Immature natural killer cell (primary cell): Measurements from ENCODE around the gene C3orf62. TPM values are rescaled to one million over a fixed set of nuclear protein-coding genes. Genes with fewer than 3 reads are reported as not detected.

Source experiments
- DNase-seq, 3 donors: peaks; one replicate each; pipeline ENCODE4 v3.0.0; 2022; ENCODE audit warnings: mixed read lengths in 1 of 3
- H3K27ac Mint-ChIP-seq, 6 donors: one replicate each; pipeline ENCODE4 v1.8.0; 2020; ENCODE audit warnings: mixed read lengths in 6 of 6, mild to moderate bottlenecking in 5 of 6, inconsistent platforms in 4 of 6, moderate library complexity in 3 of 6
- H3K27me3 Mint-ChIP-seq, 3 donors: one replicate each; pipeline ENCODE4 v1.8.0; 2020 to 2021; ENCODE audit warnings: low read depth in 3 of 3, mild to moderate bottlenecking in 3 of 3, mixed read lengths in 3 of 3, moderate library complexity in 3 of 3, inconsistent platforms in 1 of 3
- H3K36me3 Mint-ChIP-seq, 3 donors: one replicate each; pipeline ENCODE4 v1.8.0; 2020; ENCODE audit warnings: mixed read lengths in 3 of 3, inconsistent platforms in 2 of 3, mild to moderate bottlenecking in 2 of 3
- H3K4me1 Mint-ChIP-seq, 2 donors: one replicate each; pipeline ENCODE4 v1.8.0; 2020; ENCODE audit warnings: inconsistent platforms in 2 of 2, mild to moderate bottlenecking in 2 of 2, mixed read lengths in 2 of 2, moderate library complexity in 1 of 2
- H3K4me3 Mint-ChIP-seq, 5 donors: one replicate each; pipeline ENCODE4 v1.8.0; 2020; ENCODE audit warnings: mild to moderate bottlenecking in 5 of 5, mixed read lengths in 5 of 5, inconsistent platforms in 3 of 5, moderate library complexity in 3 of 5
- H3K9me3 Mint-ChIP-seq, 6 donors: one replicate each; pipeline ENCODE4 v1.8.0; 2020; ENCODE audit warnings: mild to moderate bottlenecking in 6 of 6, mixed read lengths in 6 of 6, inconsistent platforms in 4 of 6, moderate library complexity in 3 of 6
- polyA plus RNA-seq, 3 donors: library from polyadenylated mRNA; unstranded; fragments of 300-500 nt; fragmentation: Illumina TruSeq; gene quantifications; one replicate each; pipeline ENCODE4 v1.2.3, GENCODE V29; 2021

C3orf62 gene
- polyA plus RNA-seq, 3 donors from 2014 or later: 0.74 to 2.5 (median 1.5) TPM

DNA sequence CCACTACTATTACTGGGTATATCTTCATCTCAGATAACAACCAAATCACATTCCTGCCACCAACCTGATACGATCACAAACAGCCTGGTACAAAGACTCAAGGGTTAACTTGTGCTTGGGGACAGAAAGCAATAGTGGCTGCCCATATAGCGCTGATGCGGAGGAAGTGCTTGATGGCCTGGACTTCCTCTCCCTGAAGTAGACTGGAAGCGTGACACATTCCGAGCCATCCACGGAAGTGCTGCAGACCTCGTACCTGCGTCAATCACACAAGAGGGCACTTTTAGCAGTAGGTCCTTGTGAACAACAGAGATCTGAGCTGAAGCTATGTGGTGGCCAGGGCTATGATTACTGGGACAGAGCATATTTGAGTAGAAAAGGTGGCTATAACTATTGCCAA lies 17.3 kb upstream of the C3orf62 start:
- no peaks in the 10 kb centered on the region for H3K4me1 Mint-ChIP-seq
- no peak for DNase-seq
- no peaks in the 10 kb centered on the region for H3K9me3 Mint-ChIP-seq
- peaks cover 1 to 3% (median 2%) of the 10 kb centered on the region in 3 donors for H3K27me3 Mint-ChIP-seq
- peak overlapping the region in 2 of 6 donors; percentile 35 to 61 for H3K27ac Mint-ChIP-seq
- H3K4me3 Mint-ChIP-seq: no peak overlapping the region
- H3K36me3 Mint-ChIP-seq: peaks cover 10 to 41% (median 14%) of the 10 kb centered on the region in 3 donors

GRCh38 chr3:49283997-49284396 lies 7.0 kb upstream of the C3orf62 start:
- Mint-ChIP-seq H3K27me3 (peaks cover 0 to 2% (median 0%) of the 10 kb centered on the region in 3 donors), H3K27ac (peak overlapping the region in 1 of 6 donors; percentile 46), H3K36me3 (peaks cover 14 to 44% (median 18%) of the 10 kb centered on the region in 3 donors)

DNA sequence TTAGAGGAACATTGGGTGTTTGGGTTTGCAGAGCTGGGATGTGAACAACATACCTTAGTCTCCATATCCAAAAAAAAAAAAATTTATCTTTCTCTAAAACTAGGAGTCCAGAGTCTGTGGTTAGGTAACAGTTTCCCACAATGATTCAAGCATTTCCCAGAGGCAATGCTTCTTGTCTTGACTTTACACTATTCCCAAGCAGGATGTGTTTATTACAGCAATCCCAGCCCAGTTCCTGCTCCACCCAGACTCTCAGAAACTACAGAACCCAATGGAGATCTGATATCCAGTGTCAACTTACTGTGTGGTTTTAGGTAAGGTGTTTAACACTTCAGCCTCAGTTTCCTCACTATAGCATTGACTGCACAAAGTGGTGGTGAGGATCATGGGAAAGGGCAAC lies 2.3 kb upstream of the C3orf62 start:
- Mint-ChIP-seq H3K27me3 (peaks cover 0 to 8% (median 2%) of the 10 kb centered on the region in 3 donors), H3K36me3 (peaks cover under 1 to 17% (median 4%) of the 10 kb centered on the region in 3 donors), H3K4me3 (no peak overlapping the region), H3K4me1 (peaks cover 22 to 29% of the 10 kb centered on the region in 2 donors), H3K27ac (peak overlapping the region in 2 of 6 donors; percentile 22 to 34), H3K9me3 (no peaks in the 10 kb centered on the region)
- no peak for DNase-seq

More at GRCh38 chr3:49283997-49284396, 7.0 kb upstream of the C3orf62 start:
- no peak overlapping the region for H3K4me3 Mint-ChIP-seq
- H3K9me3 Mint-ChIP-seq: no peaks in the 10 kb centered on the region
- H3K4me1 Mint-ChIP-seq: no peaks in the 10 kb centered on the region
- DNase-seq: no peak

DNA sequence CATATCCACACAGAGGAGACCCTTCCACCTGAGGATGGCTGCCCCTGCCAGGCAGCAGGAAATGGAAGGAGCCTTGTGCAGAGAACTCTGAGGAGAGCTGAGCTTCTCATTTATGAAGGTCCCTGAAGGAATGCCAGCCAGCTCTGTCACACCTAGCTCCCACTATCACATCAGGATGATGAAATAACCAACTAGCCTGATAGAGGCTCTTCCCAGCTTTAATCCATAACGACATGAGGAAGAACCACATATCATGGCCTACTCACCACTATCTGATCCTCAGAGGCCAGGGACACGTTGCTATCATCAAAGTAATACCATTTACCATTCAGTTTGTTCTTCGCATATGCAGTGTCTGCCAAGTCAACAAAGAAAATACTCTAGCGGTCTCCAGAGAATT lies 1.5 kb upstream of the C3orf62 start:
- Mint-ChIP-seq H3K36me3 (peaks cover 0 to 8% (median 0%) of the 10 kb centered on the region in 3 donors), H3K27me3 (peaks cover 0 to 8% (median 2%) of the 10 kb centered on the region in 3 donors), H3K4me3 (no peak overlapping the region), H3K4me1 (peaks cover 22 to 29% of the 10 kb centered on the region in 2 donors), H3K9me3 (no peaks in the 10 kb centered on the region), H3K27ac (peak overlapping the region; percentile 85 to 95 (median 91))
- DNase-seq: no peak

DNA sequence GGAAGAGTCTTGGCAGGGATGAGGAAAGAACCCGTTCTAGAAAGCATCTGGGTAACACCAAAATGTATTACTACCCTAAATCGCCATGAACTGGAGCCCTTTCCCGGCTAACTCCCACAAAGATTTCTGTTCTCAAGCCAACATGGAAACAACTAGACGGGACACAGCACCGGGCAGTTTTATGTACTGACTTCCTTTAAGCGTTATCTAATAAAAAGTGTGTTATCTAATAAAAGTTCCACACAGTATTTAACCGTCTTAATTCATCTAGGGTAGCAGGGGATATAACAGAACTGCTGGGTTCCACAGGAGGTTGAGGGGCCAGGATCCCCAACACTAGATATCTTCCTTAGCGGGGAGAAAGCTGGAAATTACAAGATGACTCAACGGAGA lies 347 bp upstream of the C3orf62 start:
- peaks cover 0 to 9% (median 4%) of the 10 kb centered on the region in 3 donors for H3K36me3 Mint-ChIP-seq
- H3K4me3 Mint-ChIP-seq: peak overlapping the region; percentile 85 to 93 (median 90)
- peak in 1 of 3 donors; percentile 7 for DNase-seq
- H3K9me3 Mint-ChIP-seq: no peaks in the 10 kb centered on the region
- H3K4me1 Mint-ChIP-seq: peaks cover 22 to 29% of the 10 kb centered on the region in 2 donors
- H3K27ac Mint-ChIP-seq: peak overlapping the region; percentile 85 to 95 (median 91)
- peaks cover 0 to 8% (median 0%) of the 10 kb centered on the region in 3 donors for H3K27me3 Mint-ChIP-seq

DNA sequence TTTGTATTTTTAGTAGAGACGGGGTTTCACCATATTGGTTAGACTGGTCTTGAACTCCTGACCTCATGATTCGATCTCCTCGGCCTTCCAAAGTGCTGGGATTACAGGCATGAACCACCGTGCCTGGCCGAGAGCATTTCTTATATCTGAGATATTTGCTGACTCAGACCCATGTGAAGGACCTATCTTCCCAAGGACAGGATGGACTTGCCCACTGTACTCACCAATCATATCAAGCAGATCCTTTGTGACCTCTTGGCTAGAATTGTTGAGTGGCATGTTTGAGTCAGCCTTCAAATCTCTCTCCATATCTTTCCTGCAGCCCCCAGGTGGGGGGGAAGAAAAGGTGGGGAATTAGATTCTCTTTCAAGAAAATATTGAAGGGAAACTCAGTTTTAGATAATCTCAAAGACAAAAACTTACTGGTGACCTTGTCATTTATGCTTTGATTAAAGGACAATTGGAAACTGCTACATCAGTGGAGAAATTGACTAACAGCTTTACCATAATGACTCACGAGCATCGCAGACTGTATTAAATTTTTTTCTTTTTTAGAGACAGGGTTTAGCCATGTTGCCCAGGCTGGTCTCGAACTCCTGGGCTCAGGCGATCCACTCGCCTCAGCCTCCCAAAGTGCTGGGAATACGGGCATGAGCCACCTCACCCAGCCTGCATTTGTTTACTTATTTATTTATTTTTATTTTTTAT lies 3.1 kb downstream of the C3orf62 start:
- peaks cover 22 to 29% of the 10 kb centered on the region in 2 donors for H3K4me1 Mint-ChIP-seq
- H3K27me3 Mint-ChIP-seq: peaks cover 0 to 8% (median 0%) of the 10 kb centered on the region in 3 donors
- DNase-seq: no peak
- H3K4me3 Mint-ChIP-seq: no peak overlapping the region
- H3K36me3 Mint-ChIP-seq: peaks cover 0 to 12% (median 4%) of the 10 kb centered on the region in 3 donors
- no peak overlapping the region for H3K27ac Mint-ChIP-seq
- no peaks in the 10 kb centered on the region for H3K9me3 Mint-ChIP-seq

GRCh38 chr3:49271047-49271446 lies 6.0 kb downstream of the C3orf62 start:
- H3K4me3 Mint-ChIP-seq: no peak overlapping the region
- no peak overlapping the region for H3K27ac Mint-ChIP-seq
- no peaks in the 10 kb centered on the region for H3K9me3 Mint-ChIP-seq
- DNase-seq: no peak
- peaks cover 5 to 6% of the 10 kb centered on the region in 2 donors for H3K4me1 Mint-ChIP-seq
- H3K27me3 Mint-ChIP-seq: no peaks in the 10 kb centered on the region
- peaks cover 0 to 12% (median 10%) of the 10 kb centered on the region in 3 donors for H3K36me3 Mint-ChIP-seq

DNA sequence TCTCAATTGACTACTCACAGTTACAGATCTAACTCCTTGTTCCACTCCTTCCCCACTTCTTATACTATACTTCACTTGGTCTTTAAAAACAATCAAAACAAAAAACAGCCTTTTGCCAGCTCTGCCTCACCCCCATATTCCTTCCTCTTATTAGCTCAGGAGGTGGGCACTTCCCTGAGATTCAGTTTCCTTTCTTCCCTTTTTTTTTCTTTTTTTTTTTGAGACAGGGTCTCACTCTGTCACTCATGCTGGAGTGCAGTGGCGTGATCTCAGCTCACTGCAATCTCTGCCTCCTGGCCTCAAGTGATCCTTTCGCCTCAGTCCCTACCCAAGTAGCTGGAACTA lies 6.9 kb downstream of the C3orf62 start:
- Mint-ChIP-seq H3K27me3 (no peaks in the 10 kb centered on the region), H3K9me3 (no peaks in the 10 kb centered on the region), H3K4me3 (no peak overlapping the region), H3K27ac (no peak overlapping the region), H3K4me1 (no peaks in the 10 kb centered on the region), H3K36me3 (peaks cover 0 to 12% (median 10%) of the 10 kb centered on the region in 3 donors)
- no peak for DNase-seq

GRCh38 chr3:49269443-49270155 lies 7.4 kb downstream of the C3orf62 start:
- no peak for DNase-seq
- H3K9me3 Mint-ChIP-seq: no peaks in the 10 kb centered on the region
- H3K36me3 Mint-ChIP-seq: peaks cover 0 to 12% (median 10%) of the 10 kb centered on the region in 3 donors
- H3K27ac Mint-ChIP-seq: no peak overlapping the region
- no peaks in the 10 kb centered on the region for H3K27me3 Mint-ChIP-seq
- no peak overlapping the region for H3K4me3 Mint-ChIP-seq
- no peaks in the 10 kb centered on the region for H3K4me1 Mint-ChIP-seq

- no peak for DNase-seq
- Mint-ChIP-seq H3K4me3 (no peak overlapping the region), H3K9me3 (no peaks in the 10 kb centered on the region), H3K36me3 (peaks cover 0 to 9% (median 6%) of the 10 kb centered on the region in 3 donors), H3K27ac (peak overlapping the region in 1 of 6 donors; percentile 12), H3K4me1 (no peaks in the 10 kb centered on the region), H3K27me3 (no peaks in the 10 kb centered on the region)
Observed at GRCh38 chr3:49266410-49267095, 10.5 kb downstream of the C3orf62 start.

DNA sequence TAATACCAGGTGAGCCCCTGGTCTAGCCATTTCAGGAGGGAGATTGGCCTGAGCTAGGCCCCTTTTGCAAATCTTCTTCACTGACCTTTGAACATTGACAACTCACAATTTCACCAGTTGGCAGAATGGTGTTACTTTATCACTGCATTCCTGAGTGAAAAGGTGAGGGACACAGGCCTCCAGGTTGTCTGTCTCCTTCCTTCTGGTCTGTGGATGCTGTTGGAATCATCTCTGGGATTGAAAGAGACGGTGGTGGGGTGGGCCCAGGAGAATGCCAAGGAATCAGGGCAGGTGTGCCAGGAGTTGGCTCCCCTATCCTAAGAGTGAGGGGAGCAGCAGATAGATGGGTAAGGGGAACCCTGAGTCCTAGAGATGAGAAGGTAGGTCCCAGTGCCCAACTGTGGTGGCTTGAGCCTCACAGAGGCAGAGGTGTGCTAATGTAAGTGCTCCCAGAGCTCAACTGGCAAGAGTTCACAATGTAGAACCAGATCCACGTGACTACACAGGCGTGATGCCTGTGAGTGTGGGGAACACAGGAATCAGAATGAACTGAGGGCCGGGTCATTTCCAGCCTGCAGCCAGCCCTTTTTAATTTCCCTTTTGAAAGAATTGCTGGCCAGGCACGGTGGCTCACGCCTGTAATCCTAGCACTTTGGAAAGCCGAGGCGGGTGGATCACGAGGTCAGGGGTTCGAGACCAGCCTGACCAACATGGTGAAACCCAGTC lies 11.2 kb downstream of the C3orf62 start:
- H3K27me3 Mint-ChIP-seq: no peaks in the 10 kb centered on the region
- H3K27ac Mint-ChIP-seq: no peak overlapping the region
- H3K9me3 Mint-ChIP-seq: no peaks in the 10 kb centered on the region
- no peaks in the 10 kb centered on the region for H3K4me1 Mint-ChIP-seq
- H3K4me3 Mint-ChIP-seq: no peak overlapping the region
- peaks cover 0 to 7% (median 6%) of the 10 kb centered on the region in 3 donors for H3K36me3 Mint-ChIP-seq
- no peak for DNase-seq

GRCh38 chr3:49263159-49263889 lies 13.7 kb downstream of the C3orf62 start:
- Mint-ChIP-seq H3K4me1 (no peaks in the 10 kb centered on the region), H3K9me3 (no peaks in the 10 kb centered on the region), H3K36me3 (peaks cover 0 to 6% (median 0%) of the 10 kb centered on the region in 3 donors), H3K4me3 (no peak overlapping the region), H3K27ac (no peak overlapping the region), H3K27me3 (no peaks in the 10 kb centered on the region)
- DNase-seq: no peak

- Mint-ChIP-seq H3K27ac (no peak overlapping the region), H3K9me3 (no peaks in the 10 kb centered on the region), H3K36me3 (no peaks in the 10 kb centered on the region), H3K4me3 (no peak overlapping the region), H3K27me3 (no peaks in the 10 kb centered on the region), H3K4me1 (no peaks in the 10 kb centered on the region)
- DNase-seq: no peak
Observed at GRCh38 chr3:49260806-49261324, 16.2 kb downstream of the C3orf62 start.
